Left ventricle myocardium superior (tissue), 1 donor: ENCODE results near the gene PHC2. TPM values are rescaled to one million over a fixed set of nuclear protein-coding genes. Genes with fewer than 3 reads are reported as not detected.

ENCODE experiments used
- ATAC-seq: fragments of 200-7000 bp; cut with Tn5 transposase; one replicate; pipeline ENCODE4 v1.9.1; 2020; ENCODE audit warnings: mild to moderate bottlenecking, moderate library complexity
- DNase-seq: peaks from one replicate; pipeline ENCODE4 v3.0.0-alpha.2; 2020
- intact Hi-C: fragments of 100-400 bp; cut with micrococcal nuclease; formaldehyde crosslinking; loops from one replicate; pipeline ENCODE4 v1.11.0; 2022
- total RNA-seq: library from RNA; stranded (reverse); fragmentation: NEBNext Ultra II Directional; extraction: Animal tissue kit (Norgen Biotek cat#: 25700); gene quantifications from one replicate; pipeline ENCODE4 v1.2.1, GENCODE V29; 2021
- donor health status: DM: no; HTN: yes; CAD: no; lungs with severe emphysema.

PHC2 gene
- total RNA-seq, 1 donor from 2014 or later, result 118 TPM

DNA sequence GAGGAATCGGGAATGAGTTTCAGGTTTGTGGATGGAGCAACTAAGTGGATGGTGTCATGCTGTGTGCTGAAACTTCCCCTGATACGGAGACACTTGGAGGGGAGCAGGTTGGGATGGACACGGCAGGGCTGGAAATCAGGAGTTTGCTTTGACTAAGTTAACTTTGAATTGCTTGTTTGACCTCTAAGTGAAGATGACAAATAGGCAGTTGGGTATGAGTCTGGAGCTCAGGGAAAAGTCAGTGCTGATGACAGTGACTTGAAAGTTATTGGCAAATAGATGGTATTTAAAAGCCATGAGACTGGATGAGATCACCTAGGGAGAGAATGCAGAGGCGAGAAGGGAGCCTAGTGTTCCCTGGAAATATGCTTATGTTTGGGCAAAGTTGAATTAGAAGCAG is 28.8 kb upstream of the PHC2 start:
- intact Hi-C loops, result loop anchor here (10.0 kb wide), 1 partner anchor 165 kb away; no protein-coding TSS in a partner anchor
- ATAC-seq, result no peak
- DNase-seq, result no peak

DNA sequence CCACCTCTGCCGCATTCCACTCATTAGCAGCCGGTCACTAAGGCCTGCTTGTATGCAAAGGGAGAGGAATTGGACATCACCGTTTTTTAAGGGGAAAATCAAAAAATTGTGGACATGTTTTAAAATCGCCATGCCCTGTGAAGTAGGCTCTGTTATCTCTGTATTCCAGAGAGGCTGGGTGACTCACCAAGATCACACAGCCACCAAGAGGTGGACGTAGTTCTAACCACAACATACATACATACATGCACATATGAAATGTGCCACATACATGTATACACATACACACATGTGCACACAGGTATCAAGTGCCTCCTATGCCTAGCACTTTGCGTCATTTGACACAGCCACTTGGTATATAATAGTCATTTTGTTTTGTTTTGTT is 25.6 kb upstream of the PHC2 start:
- intact Hi-C loops, result loop anchor here (10.0 kb wide), 1 partner anchor 162 kb away; no protein-coding TSS in a partner anchor
- DNase-seq (no peak), ATAC-seq (no peak)

- DNase-seq (peak; percentile 60), ATAC-seq (peak; percentile 86)
- intact Hi-C loops, result loop anchor here (10.0 kb wide), 1 partner anchor 161 kb away; no protein-coding TSS in a partner anchor
These were observed 24.9 kb upstream of the PHC2 start for GRCh38 chr1:33455539-33456501.

DNA sequence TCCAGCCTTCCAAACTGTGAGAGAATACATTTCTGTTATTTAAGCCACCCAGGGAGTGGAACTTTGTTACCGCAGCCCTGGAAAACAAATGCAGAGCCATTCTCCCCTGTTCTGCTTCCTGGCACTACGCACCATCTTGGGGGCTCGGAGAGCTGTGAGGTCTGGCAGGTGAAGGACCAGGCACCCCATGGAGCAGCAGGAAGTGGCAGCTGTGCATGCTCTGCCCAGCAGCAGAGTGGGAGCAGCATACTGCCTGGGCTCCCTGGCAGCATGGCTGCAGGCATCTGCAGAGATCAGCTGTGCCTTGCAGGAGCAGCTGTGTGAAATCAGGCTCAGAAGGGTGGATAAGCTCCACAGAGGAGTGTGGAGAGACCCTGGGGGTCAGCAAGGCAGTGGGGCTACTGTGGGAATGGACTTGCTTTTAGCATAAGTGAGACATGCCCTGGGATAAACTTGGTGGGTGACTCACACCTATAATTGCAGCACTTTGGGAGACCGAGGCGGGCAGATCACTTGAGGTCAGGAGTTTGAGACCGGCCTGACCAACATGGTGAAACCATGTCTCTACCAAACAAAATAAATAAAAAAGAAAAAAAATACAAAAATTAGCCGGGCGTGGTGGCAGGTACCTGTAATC is 23.9 kb upstream of the PHC2 start:
- intact Hi-C loops, result loop anchor here (10.0 kb wide), 1 partner anchor 160 kb away; no protein-coding TSS in a partner anchor
- ATAC-seq (no peak), DNase-seq (no peak)

DNA sequence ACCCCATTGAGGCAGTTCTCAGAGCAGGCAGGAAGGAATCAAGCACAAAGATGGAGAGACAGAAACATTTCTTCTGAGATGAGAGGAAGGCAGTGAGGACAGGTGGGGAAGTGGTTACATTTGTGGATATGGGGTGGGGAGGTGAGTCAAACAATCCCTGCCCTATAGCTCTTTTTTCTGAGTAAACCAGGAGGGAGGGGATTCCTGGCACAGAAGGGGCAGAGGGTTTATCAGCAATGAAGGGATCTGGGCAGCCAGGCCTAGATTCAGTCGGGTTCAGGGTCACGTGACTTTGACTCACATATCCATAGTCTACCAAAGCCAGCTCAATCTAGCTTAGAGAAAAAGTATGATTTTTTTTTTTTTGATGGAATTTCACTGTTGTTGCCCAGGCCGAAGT is 15.7 kb upstream of the PHC2 start:
- ATAC-seq (no peak), DNase-seq (no peak)
- intact Hi-C loops, result no loop called here

- no peak for ATAC-seq
- intact Hi-C loops, result no loop called here
- no peak for DNase-seq
These were observed 14.2 kb upstream of the PHC2 start for GRCh38 chr1:33445108-33445507.

- no peak for DNase-seq
- peak; percentile 51 for ATAC-seq
- intact Hi-C loops, result no loop called here
These were observed 12.8 kb upstream of the PHC2 start for GRCh38 chr1:33443705-33444180.

- DNase-seq (no peak), ATAC-seq (peak; percentile 30)
- intact Hi-C loops, result no loop called here
These were observed 12.3 kb upstream of the PHC2 start for GRCh38 chr1:33443080-33443704.

GRCh38 chr1:33442141-33442540 is 11.2 kb upstream of the PHC2 start:
- intact Hi-C loops, result no loop called here
- DNase-seq (no peak), ATAC-seq (no peak)

GRCh38 chr1:33441088-33441745 is 10.3 kb upstream of the PHC2 start:
- intact Hi-C loops, result no loop called here
- DNase-seq (no peak), ATAC-seq (no peak)

- ATAC-seq (no peak), DNase-seq (no peak)
- intact Hi-C loops, result no loop called here
These were observed 8.8 kb upstream of the PHC2 start for GRCh38 chr1:33439662-33440061.

DNA sequence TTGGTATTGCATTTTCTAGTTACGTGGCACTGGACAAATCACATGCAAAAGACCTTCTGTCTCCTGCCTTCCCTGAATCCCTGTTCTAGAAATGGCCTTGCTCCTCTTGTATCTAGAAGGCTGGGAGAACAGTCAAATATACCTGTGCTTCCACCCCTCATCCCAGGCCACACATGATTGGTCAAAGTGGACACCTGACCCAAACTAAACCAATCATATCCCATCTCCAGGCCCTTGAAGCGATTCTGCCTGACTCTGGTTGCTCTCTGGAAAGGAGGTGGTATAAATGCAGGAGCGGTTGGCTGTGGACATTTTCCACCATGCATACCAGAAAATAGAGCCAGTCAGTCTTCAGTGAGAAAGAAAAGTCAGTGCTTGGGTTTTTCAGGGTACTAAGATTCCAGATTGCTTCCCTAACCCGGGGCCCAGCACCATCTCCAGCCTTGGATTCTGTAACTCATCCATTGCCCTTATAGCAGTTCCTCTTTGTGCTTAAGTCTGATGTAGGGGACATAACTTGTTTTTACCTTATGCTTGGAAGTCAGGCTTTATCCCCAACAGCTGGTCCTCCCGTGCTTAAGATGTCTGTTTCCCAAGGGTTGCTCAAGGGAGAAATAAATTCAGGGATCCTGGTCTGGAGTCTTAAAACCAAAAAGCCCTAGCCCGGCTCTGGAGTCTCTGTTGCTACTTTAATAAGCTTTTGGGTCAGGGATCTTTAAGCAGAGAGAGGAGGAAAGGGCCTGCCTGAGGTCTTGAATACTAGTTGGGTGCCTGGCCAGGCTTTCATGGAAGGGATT is 7.7 kb upstream of the PHC2 start:
- intact Hi-C loops, result no loop called here
- ATAC-seq, result no peak
- no peak for DNase-seq

DNA sequence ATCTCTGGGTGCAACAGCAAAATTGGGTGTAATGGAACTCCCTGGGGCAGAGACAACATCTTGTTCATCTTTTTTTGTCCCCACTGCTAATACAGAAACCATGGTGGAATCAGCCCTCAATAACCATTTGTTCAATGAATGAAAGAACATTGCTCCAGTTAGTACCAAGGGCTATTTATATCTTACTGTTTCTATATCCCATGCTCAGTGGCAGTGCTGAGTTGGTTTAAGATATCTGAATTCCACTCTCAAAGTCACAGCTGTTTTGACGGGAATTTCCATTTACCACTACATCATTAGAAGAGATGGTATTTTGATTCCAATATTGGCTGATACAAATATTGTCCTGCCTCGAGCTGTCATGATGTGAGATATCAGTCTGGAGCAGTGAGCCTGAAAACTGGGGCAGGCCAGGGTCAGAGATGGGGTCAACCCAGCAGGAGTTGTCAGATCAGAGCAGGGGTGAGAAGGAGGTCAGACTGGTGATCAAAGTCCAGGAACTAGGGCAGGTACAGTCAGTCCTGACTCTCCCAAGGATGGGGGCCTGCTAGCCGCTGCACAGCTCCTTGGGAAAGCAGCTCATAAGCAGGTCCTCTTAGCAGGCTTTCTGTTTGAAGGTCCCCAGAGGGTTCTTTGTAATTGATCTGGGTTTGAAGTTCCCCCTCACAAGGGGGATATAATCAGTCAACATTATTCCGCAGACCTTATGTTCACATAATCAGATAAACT is 5.8 kb upstream of the PHC2 start:
- intact Hi-C loops, result no loop called here
- DNase-seq (no peak), ATAC-seq (peak; percentile 57)

- ATAC-seq, result peak; percentile 15
- intact Hi-C loops, result no loop called here
- no peak for DNase-seq
These were observed 4.4 kb upstream of the PHC2 start for GRCh38 chr1:33435096-33435820.

DNA sequence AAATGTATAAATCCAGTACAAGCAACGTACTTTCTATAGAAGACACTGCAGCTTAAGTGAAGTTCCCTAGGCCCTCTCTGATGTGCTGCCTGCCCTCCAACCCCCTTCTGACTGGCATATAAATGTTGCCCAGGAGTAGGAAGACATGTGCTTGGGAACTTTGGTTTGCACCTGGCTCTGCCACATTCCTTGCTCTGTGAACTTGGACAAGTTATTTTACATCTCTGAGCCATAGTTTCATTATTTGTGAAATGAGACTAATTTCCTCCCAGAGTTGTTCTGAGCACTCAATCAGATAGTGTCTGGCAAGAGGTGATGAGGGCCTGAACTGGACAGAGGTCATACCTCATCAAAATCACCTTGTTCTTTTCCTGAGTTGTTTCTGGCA is 3.5 kb upstream of the PHC2 start:
- ATAC-seq (no peak), DNase-seq (no peak)
- intact Hi-C loops, result no loop called here

GRCh38 chr1:33433509-33434362 is 2.8 kb upstream of the PHC2 start:
- intact Hi-C loops, result no loop called here
- ATAC-seq, result no peak
- no peak for DNase-seq
